Hepatocyte (in vitro differentiated cells): ENCODE measurements around the gene SNX18.

Source experiments
- CTCF ChIP-seq: fragments of 200-600 bp; sonication (generic); IDR thresholded peaks from 2 replicates; pipeline ENCODE4 v1.5.1; 2016; ENCODE audit warnings: antibody characterized with exemption, mild to moderate bottlenecking; ENCODE audit not compliant: poor library complexity
- EZH2phosphoT487 ChIP-seq: fragments of 200-600 bp; sonication (generic); IDR thresholded peaks from one replicate; pipeline ENCODE4 v1.6.1; 2018; ENCODE audit warnings: antibody characterized with exemption, mild to moderate bottlenecking, low read depth, moderate library complexity; ENCODE audit not compliant: unreplicated experiment, severe bottlenecking

- TF ChIP-seq CTCF (no peak), EZH2phosphoT487 (no peak)
Observed at GRCh38 chr5:54534191-54535004, 16.8 kb downstream of the SNX18 start.
